Parathyroid adenoma (tissue), 2 donors: ENCODE results near the gene TBC1D5.
"Not testable (repeated sequence)": the region's sequence is repeated elsewhere in the genome, so short reads cannot be mapped to it uniquely, and the experiment has no call there.

ENCODE experiments used
- H2AFZ ChIP-seq: fragments of 300-600 bp; sonication (generic); one replicate; pipeline ENCODE4 v1.7.0; 2017; ENCODE audit warnings: antibody characterized with exemption, mild to moderate bottlenecking
- H3K27ac ChIP-seq: fragments of 300-600 bp; sonication (generic); one replicate; pipeline ENCODE4 v1.7.0; 2017
- H3K27me3 ChIP-seq: fragments of 300-600 bp; sonication (generic); one replicate; pipeline ENCODE4 v1.7.0; 2017; ENCODE audit warnings: low read length; ENCODE audit not compliant: control insufficient read depth, insufficient read depth
- H3K36me3 ChIP-seq: fragments of 300-600 bp; sonication (generic); one replicate; pipeline ENCODE4 v1.7.0; 2017; ENCODE audit warnings: low read length; ENCODE audit not compliant: control insufficient read depth, insufficient read depth
- H3K4me1 ChIP-seq: fragments of 300-600 bp; sonication (generic); one replicate; pipeline ENCODE4 v1.7.0; 2017; ENCODE audit warnings: control low read depth
- H3K4me2 ChIP-seq: fragments of 300-600 bp; sonication (generic); one replicate; pipeline ENCODE4 v1.7.0; 2017; ENCODE audit warnings: low read length
- H3K4me3 ChIP-seq: fragments of 300-600 bp; sonication (generic); one replicate; pipeline ENCODE4 v1.7.0; 2017; ENCODE audit warnings: low read depth, low read length
- H3K79me2 ChIP-seq: fragments of 300-600 bp; sonication (generic); one replicate; pipeline ENCODE4 v1.7.0; 2017; ENCODE audit warnings: control low read depth
- H3K9ac ChIP-seq: fragments of 300-600 bp; sonication (generic); one replicate; pipeline ENCODE4 v1.7.0; 2017; ENCODE audit warnings: mild to moderate bottlenecking
- H3K9me3 ChIP-seq: fragments of 300-600 bp; sonication (generic); one replicate; pipeline ENCODE4 v1.7.0; 2017; ENCODE audit warnings: low read length; ENCODE audit not compliant: control insufficient read depth
- CTCF ChIP-seq: fragments of 300-600 bp; sonication (generic); IDR thresholded peaks from one replicate; pipeline ENCODE4 v1.7.0; 2017; ENCODE audit warnings: antibody characterized with exemption, mild to moderate bottlenecking
- donor health status: primary hyperparathyroidism.

The TBC1D5 gene

GRCh38 chr3:17738219-17738618 is 4.2 kb downstream of the TBC1D5 start:
- no peak overlapping the region for H2AFZ ChIP-seq
- no peak for TF ChIP-seq CTCF
- no peaks in the 10 kb centered on the region for H3K27me3 ChIP-seq
- no peaks in the 10 kb centered on the region for H3K36me3 ChIP-seq
- peaks cover 35% of the 10 kb centered on the region for H3K79me2 ChIP-seq
- H3K27ac ChIP-seq: no peak overlapping the region
- peaks cover 11% of the 10 kb centered on the region for H3K4me1 ChIP-seq
- H3K4me3 ChIP-seq: no peak overlapping the region
- no peak overlapping the region for H3K9ac ChIP-seq
- H3K4me2 ChIP-seq: no peak overlapping the region
- no peaks in the 10 kb centered on the region for H3K9me3 ChIP-seq

- Histone ChIP-seq H2AFZ (no peak overlapping the region), H3K4me1 (peaks cover 7% of the 10 kb centered on the region), H3K9me3 (no peaks in the 10 kb centered on the region), H3K9ac (no peak overlapping the region), H3K4me2 (no peak overlapping the region), H3K79me2 (peaks cover 37% of the 10 kb centered on the region), H3K27me3 (no peaks in the 10 kb centered on the region), H3K36me3 (no peaks in the 10 kb centered on the region), H3K4me3 (no peak overlapping the region), H3K27ac (no peak overlapping the region)
- TF ChIP-seq CTCF: no peak
Observed at GRCh38 chr3:17737591-17737990, 4.8 kb downstream of the TBC1D5 start.

GRCh38 chr3:17735362-17735761 is 7.1 kb downstream of the TBC1D5 start:
- H3K4me2 ChIP-seq, H3K27ac ChIP-seq, H2AFZ ChIP-seq, H3K27me3 ChIP-seq, H3K4me3 ChIP-seq, H3K4me1 ChIP-seq, H3K9me3 ChIP-seq, H3K36me3 ChIP-seq, H3K9ac ChIP-seq: not testable (repeated sequence)
- peaks cover 42% of the 10 kb centered on the region for H3K79me2 ChIP-seq

- Histone ChIP-seq H3K27ac (no peak overlapping the region), H3K9ac (no peak overlapping the region), H2AFZ (no peak overlapping the region), H3K9me3 (no peaks in the 10 kb centered on the region), H3K4me1 (no peaks in the 10 kb centered on the region), H3K36me3 (no peaks in the 10 kb centered on the region), H3K4me2 (no peak overlapping the region), H3K4me3 (no peak overlapping the region), H3K79me2 (peaks cover 38% of the 10 kb centered on the region), H3K27me3 (no peaks in the 10 kb centered on the region)
- no peak for TF ChIP-seq CTCF
Observed at GRCh38 chr3:17733768-17734167, 8.7 kb downstream of the TBC1D5 start.

GRCh38 chr3:17733215-17733614 is 9.2 kb downstream of the TBC1D5 start:
- no peak overlapping the region for H3K4me2 ChIP-seq
- no peak overlapping the region for H3K4me3 ChIP-seq
- H3K9me3 ChIP-seq: no peaks in the 10 kb centered on the region
- no peak overlapping the region for H3K9ac ChIP-seq
- H2AFZ ChIP-seq: no peak overlapping the region
- H3K27ac ChIP-seq: no peak overlapping the region
- no peaks in the 10 kb centered on the region for H3K36me3 ChIP-seq
- peaks cover 38% of the 10 kb centered on the region for H3K79me2 ChIP-seq
- no peaks in the 10 kb centered on the region for H3K4me1 ChIP-seq
- no peak for TF ChIP-seq CTCF
- H3K27me3 ChIP-seq: no peaks in the 10 kb centered on the region
